K562 (cell line): ENCODE data around the gene CEP192. TPM values are rescaled to one million over a fixed set of nuclear protein-coding genes. Genes with fewer than 3 reads are reported as not detected.

Experiments used
- ATAC-seq: fragments of 200-7000 bp; cut with Tn5 transposase; 3 replicates; pipeline ENCODE4 v1.9.1; 2020; ENCODE audit warnings: moderate library complexity
- BruUV-seq: library from RNA; stranded (reverse); fragments of 400-500 nt; replicated peaks from 2 replicates; lab custom pipeline; 2021; lab: Mats Ljungman, UMichigan
- CTCF ChIA-PET: fragments of 300-600 bp; formaldehyde crosslinking; extraction: SDS; loops from one replicate; lab custom pipeline; 2021; ENCODE audit warnings: low intra/inter-chr PET ratio; lab: Yijun Ruan, JAX
- POLR2A ChIA-PET: fragments of 300-600, 350-650 bp; sonication (Branson Sonifier 250); formaldehyde crosslinking; extraction: SDS; loops from one replicate; lab custom pipeline; 2021; ENCODE audit warnings: antibody characterized with exemption, inconsistent platforms; lab: Yijun Ruan, JAX
- DNase-seq, 4 experiments: peaks; one replicate each; pipeline versions ENCODE4 v3.0.0 to v3.0.0-alpha.2; 2011 to 2018; ENCODE audit warnings: low spot score in 3 of 4, mixed read lengths in 3 of 4; ENCODE audit errors: extremely low read depth in 1 of 4
- FAIRE-seq: peaks from 2 replicates; lab custom pipeline; 2011; peaks lifted over from hg19 to GRCh38; lab: Jason Lieb, UNC
- H2AFZ ChIP-seq: 2 replicates; pipeline ENCODE4 v1.6.0; 2011; ENCODE audit warnings: low read depth, low read length, control low read depth, inconsistent platforms
- H3K27ac ChIP-seq: fragments of 200-600 bp; 3 replicates; pipeline ENCODE4 v1.8.0; 2011; ENCODE audit warnings: low read depth, mild to moderate bottlenecking, control low read depth, inconsistent platforms, low read length, moderate library complexity, mixed read lengths; ENCODE audit errors: extremely low read depth
- H3K27me3 ChIP-seq, 2 experiments: fragments of 300-600 bp in 1 of 2; 2 replicates in 1 of 2; 3 replicates in 1 of 2; pipeline versions ENCODE4 v1.6.0 to v1.8.0; 2011; ENCODE audit warnings: inconsistent platforms in 2 of 2, low read length in 2 of 2, mild to moderate bottlenecking in 1 of 2, mixed read lengths in 1 of 2, moderate library complexity in 1 of 2; ENCODE audit not compliant: control insufficient read depth in 2 of 2, insufficient read depth in 2 of 2
- H3K36me3 ChIP-seq: fragments of 300-600 bp; 3 replicates; pipeline ENCODE4 v1.8.0; 2011; ENCODE audit warnings: mild to moderate bottlenecking, low read length, inconsistent platforms; ENCODE audit not compliant: control insufficient read depth, insufficient read depth
- H3K4me1 ChIP-seq, 2 experiments: fragments of 200-600 bp in 1 of 2; replicated peaks in 1 of 2; 2 replicates in 1 of 2; 3 replicates in 1 of 2; pipeline versions ENCODE4 v1.5.1 to v1.8.0; 2011; ENCODE audit warnings: inconsistent platforms in 2 of 2, low read length in 2 of 2, mild to moderate bottlenecking in 1 of 2, mixed read lengths in 1 of 2, moderate library complexity in 1 of 2; ENCODE audit not compliant: control insufficient read depth in 2 of 2, insufficient read depth in 2 of 2
- H3K4me2 ChIP-seq: 2 replicates; pipeline ENCODE4 v1.6.1; 2011; ENCODE audit warnings: low read length, control low read depth, inconsistent platforms, mixed read lengths; ENCODE audit not compliant: insufficient read depth
- H3K4me3 ChIP-seq: fragments of 200-600 bp; sonication (generic), shearing (Covaris generic); 2 replicates; pipeline ENCODE4 v1.5.1; 2016; ENCODE audit warnings: control low read depth, inconsistent platforms
- H3K79me2 ChIP-seq: fragments of 200-600 bp; 3 replicates; pipeline ENCODE4 v1.8.0; 2011; ENCODE audit warnings: low read length, inconsistent platforms; ENCODE audit not compliant: control insufficient read depth, insufficient read depth
- H3K9ac ChIP-seq, 2 experiments: 2 replicates each; pipeline versions ENCODE4 v1.6.0 to v1.6.1; 2011; ENCODE audit warnings: low read depth in 2 of 2, low read length in 2 of 2, control low read depth in 1 of 2, inconsistent platforms in 1 of 2, mild to moderate bottlenecking in 1 of 2, mixed read lengths in 1 of 2; ENCODE audit not compliant: insufficient read depth in 1 of 2
- H3K9me1 ChIP-seq: one replicate; pipeline ENCODE4 v1.6.0; 2011; ENCODE audit warnings: inconsistent platforms, mild to moderate bottlenecking, low read length, moderate library complexity; ENCODE audit not compliant: control insufficient read depth, insufficient read depth
- H3K9me3 ChIP-seq: replicated peaks from 2 replicates; pipeline ENCODE4 v1.5.1; 2011; ENCODE audit warnings: low read depth, low read length, inconsistent platforms; ENCODE audit not compliant: control insufficient read depth, insufficient read depth
- H4K20me1 ChIP-seq: replicated peaks from 2 replicates; pipeline ENCODE4 v1.6.1; 2011; ENCODE audit warnings: low read length, inconsistent platforms, mixed read lengths; ENCODE audit not compliant: control insufficient read depth, insufficient read depth
- CTCF ChIP-seq, 3 experiments: IDR thresholded peaks in 2 of 3; conservative IDR thresholded peaks in 1 of 3; 2 replicates each; pipeline ENCODE4 v1.5.1; 2011 to 2012; ENCODE audit warnings: low read length in 3 of 3, mild to moderate bottlenecking in 3 of 3, control low read depth in 2 of 3, improper control_type of control experiment in 1 of 3, inconsistent platforms in 1 of 3, low read depth in 1 of 3, mixed read lengths in 1 of 3, moderate library complexity in 1 of 3; ENCODE audit not compliant: insufficient read depth in 2 of 3
- KLF6 ChIP-seq: fragments of 250-450 bp; sonication (Bioruptor Pico); IDR thresholded peaks from 2 replicates; pipeline ENCODE4 v1.4.0; 2020; ENCODE audit warnings: mild to moderate bottlenecking, moderate library complexity, borderline replicate concordance
- RAD21 ChIP-seq, 2 experiments: fragments of 250-450 bp in 1 of 2; fragments of 450-650 bp in 1 of 2; sonication (Bioruptor Pico) in 1 of 2; formaldehyde crosslinking in 1 of 2; IDR thresholded peaks in 1 of 2; conservative IDR thresholded peaks in 1 of 2; 2 replicates each; pipeline versions ENCODE4 v1.4.0 to v1.8.0; 2020 to 2022; ENCODE audit warnings: mild to moderate bottlenecking in 2 of 2, moderate library complexity in 1 of 2
- REST ChIP-seq, 2 experiments: fragments of 450-650 bp; formaldehyde crosslinking in 1 of 2; IDR thresholded peaks; 2 replicates each; pipeline versions ENCODE4 v1.4.0 to v1.6.1; 2014 to 2020; ENCODE audit warnings: mild to moderate bottlenecking in 2 of 2, borderline replicate concordance in 1 of 2, low read depth in 1 of 2
- WGBS: fragments of 100-300 bp; shearing (Covaris generic); methylation state at CpG from one replicate; pipeline ENCODE4 v1.1.6; 2016; ENCODE audit warnings: low coverage, mixed read lengths; ENCODE audit not compliant: insufficient coverage; ENCODE audit errors: missing lambda C conversion rate; 5-methylcytosine and 5-hydroxymethylcytosine counted together
- in situ Hi-C: fragments of 300-500 bp; cut with MboI; formaldehyde crosslinking; loops from 4 replicates; pipeline ENCODE4 v1.15.0; 2018; ENCODE audit warnings: inconsistent platforms, mixed read lengths
- intact Hi-C: fragments of 100-400 bp; cut with micrococcal nuclease; formaldehyde crosslinking; loops from 2 replicates; pipeline ENCODE4 v1.14.2; 2022
- polyA plus RNA-seq, 8 experiments: library from polyadenylated mRNA; depleted of rRNA in 4 of 8; stranded (reverse) in 5 of 8; unstranded in 3 of 8; fragments of >200 nt; fragmentation: Nextera tagmentation in 2 of 8; fragmentation: Illumina TruSeq in 1 of 8; extraction: Ambion mirVana in 2 of 8; extraction: Trizol in 1 of 8; gene quantifications; 2 replicates each; pipeline versions ENCODE4 v1.2.1 to v1.2.3, GENCODE V29; 2011 to 2014; ENCODE audit warnings: inconsistent platforms in 1 of 8, missing spikeins in 1 of 8
- total RNA-seq, 7 experiments: library from RNA; depleted of rRNA in 6 of 7; stranded (reverse); fragments of >200 nt in 6 of 7; fragmentation: Illumina TruSeq in 2 of 7; extraction: Trizol in 2 of 7; gene quantifications; 2 replicates each; pipeline versions ENCODE4 v1.2.1 to v1.2.3, GENCODE V29; 2011 to 2021; ENCODE audit warnings: low replicate concordance in 1 of 7

The CEP192 gene
- total and polyA plus RNA-seq, 9 of the 15 experiments (the other 6 are each of a cell fraction or from before 2014, with no cell fraction given), result 14.4 to 54.4 (median 35.8) TPM

GRCh38 chr18:13139885-13140450, 148.8 kb downstream of the CEP192 start:
- no peaks in the 10 kb centered on the region for H3K79me2 ChIP-seq
- POLR2A ChIA-PET, result no interaction called here
- H3K4me2 ChIP-seq, result no peak overlapping the region; the same call in 1 of the 2 replicates
- in situ Hi-C loops, result no loop called here
- no peak overlapping the region for H3K4me3 ChIP-seq
- TF ChIP-seq RAD21 (CRISPR knock-in tag; conservative IDR thresholded peaks at IDR 0.05 in 1 of 2, IDR thresholded peaks at IDR 0.05 in 1 of 2), result peak in 1 of 2 experiments; percentile 31; a peak in 2 of 4 replicates
- peak; percentile 40 to 46 (median 45); a peak in 4 of 6 replicates for TF ChIP-seq CTCF (IDR thresholded peaks at IDR 0.05 in 2 of 3, conservative IDR thresholded peaks at IDR 0.05 in 1 of 3; ENCODE audit: insufficient read depth in 2 of 3, low read depth in 1 of 3, low read length in 3 of 3)
- TF ChIP-seq REST (IDR thresholded peaks at IDR 0.05; ENCODE audit: borderline replicate concordance), result 0 out of 2 replicates have a peak, but pooled peaks have one; percentile 23
- TF ChIP-seq REST (CRISPR knock-in tag; IDR thresholded peaks at IDR 0.05; ENCODE audit: low read depth), result no peak
- TF ChIP-seq KLF6, result no peak
- WGBS, result 12% methylated on average over 12 of the region's 12 CpGs
- BruUV-seq, result no TSS peak
- DNase-seq, result peak; percentile 11 to 31 (median 14)
- no peak overlapping the region for H3K9ac ChIP-seq
- peaks cover 11% of the 10 kb centered on the region for H3K9me3 ChIP-seq
- 0 out of 2 replicates have a peak overlapping the region, but pooled peaks have one; percentile 54 for H2AFZ ChIP-seq
- H3K4me1 ChIP-seq, result peaks cover 0 to 15% of the 10 kb centered on the region in 2 experiments; a peak in 1 of 5 replicates
- ATAC-seq, result peak; percentile 88
- no peaks in the 10 kb centered on the region for H3K36me3 ChIP-seq
- CTCF ChIA-PET, result no interaction called here
- no peaks in the 10 kb centered on the region for H4K20me1 ChIP-seq
- intact Hi-C loops, result no loop called here
- H3K27me3 ChIP-seq, result no peaks in the 10 kb centered on the region
- no peaks in the 10 kb centered on the region for H3K9me1 ChIP-seq
- no peak overlapping the region for H3K27ac ChIP-seq
- FAIRE-seq, result peak; percentile 42
